DND-41 (cell line): Measurements from ENCODE around the gene GLRB.

Source experiments
- CTCF ChIP-seq: IDR thresholded peaks from 2 replicates; pipeline ENCODE4 v1.5.1; 2012; ENCODE audit warnings: borderline replicate concordance, low read length, moderate library complexity, mild to moderate bottlenecking; ENCODE audit not compliant: poor library complexity, severe bottlenecking; ENCODE audit errors: extremely low read depth
- EZH2 ChIP-seq: IDR thresholded peaks from 3 replicates; pipeline ENCODE4 v1.6.1; 2012; ENCODE audit warnings: borderline replicate concordance, low read depth, mild to moderate bottlenecking, moderate library complexity, low read length, inconsistent platforms; ENCODE audit not compliant: severe bottlenecking

- no peak for TF ChIP-seq CTCF
- no peak for TF ChIP-seq EZH2
Measured at GRCh38 chr4:157128395-157128794, 52.4 kb downstream of the GLRB start.
